Stimulated activated CD8-positive, alpha-beta memory T cell treated with anti-CD3 and anti-CD28 coated beads, Interleukin-15, amount 100 ng/mL, for 4 hours (primary cell): Measurements from ENCODE around the gene SLC13A3.

Source experiments
- DNase-seq, 2 donors: peaks; one replicate each; pipeline ENCODE4 v3.0.0-alpha.2; 2020; ENCODE audit warnings: low read depth in 2 of 2

The SLC13A3 gene

GRCh38 chr20:46578745-46579144, 72.5 kb downstream of the SLC13A3 start:
- DNase-seq: no peak

GRCh38 chr20:46576774-46577395, 74.4 kb downstream of the SLC13A3 start:
- no peak for DNase-seq

GRCh38 chr20:46575937-46576461, 75.3 kb downstream of the SLC13A3 start:
- DNase-seq: no peak

- no peak for DNase-seq
Measured at GRCh38 chr20:46575394-46575793, 75.9 kb downstream of the SLC13A3 start.

- DNase-seq: no peak
Measured at GRCh38 chr20:46573788-46574584, 77.3 kb downstream of the SLC13A3 start.

GRCh38 chr20:46573234-46573633, 78.0 kb downstream of the SLC13A3 start:
- no peak for DNase-seq

- no peak for DNase-seq
Measured at GRCh38 chr20:46572790-46573189, 78.5 kb downstream of the SLC13A3 start.

GRCh38 chr20:46572153-46572552, 79.1 kb downstream of the SLC13A3 start:
- DNase-seq: no peak

- no peak for DNase-seq
Measured at GRCh38 chr20:46571418-46571817, 79.8 kb downstream of the SLC13A3 start.

- DNase-seq: no peak
Measured at GRCh38 chr20:46570956-46571355, 80.3 kb downstream of the SLC13A3 start.

GRCh38 chr20:46569961-46570360, 81.3 kb downstream of the SLC13A3 start:
- DNase-seq: no peak

GRCh38 chr20:46568570-46569129, 82.6 kb downstream of the SLC13A3 start:
- no peak for DNase-seq

GRCh38 chr20:46566125-46566524, 85.1 kb downstream of the SLC13A3 start:
- DNase-seq: no peak

GRCh38 chr20:46564241-46564957, 86.9 kb downstream of the SLC13A3 start:
- DNase-seq: no peak

- no peak for DNase-seq
Measured at GRCh38 chr20:46563860-46564221, 87.4 kb downstream of the SLC13A3 start.

GRCh38 chr20:46563170-46563859, 87.9 kb downstream of the SLC13A3 start:
- DNase-seq: no peak

- DNase-seq: peak; percentile 9 to 24
Measured at GRCh38 chr20:46562373-46563169, 88.7 kb downstream of the SLC13A3 start.

GRCh38 chr20:46562009-46562372, 89.3 kb downstream of the SLC13A3 start:
- no peak for DNase-seq

GRCh38 chr20:46559685-46560440, 91.4 kb downstream of the SLC13A3 start:
- DNase-seq: no peak

GRCh38 chr20:46559001-46559400, 92.3 kb downstream of the SLC13A3 start:
- no peak for DNase-seq
